Stimulated activated CD4-positive, alpha-beta T cell treated with anti-CD3 and anti-CD28 coated beads, Interleukin-1b, Interleukin-23, amount 100 ng/mL, for 48 hours (primary cell): ENCODE data around the gene UNC45B.
A peak's percentile ranks its signal among the peaks of the same experiment; 100 is the strongest.
"Not testable (repeated sequence)": the region's sequence is repeated elsewhere in the genome, so short reads cannot be mapped to it uniquely, and the experiment has no call there.

Experiments
- DNase-seq: peaks from one replicate; pipeline ENCODE4 v3.0.0-alpha.2; 2020

The UNC45B gene

DNA sequence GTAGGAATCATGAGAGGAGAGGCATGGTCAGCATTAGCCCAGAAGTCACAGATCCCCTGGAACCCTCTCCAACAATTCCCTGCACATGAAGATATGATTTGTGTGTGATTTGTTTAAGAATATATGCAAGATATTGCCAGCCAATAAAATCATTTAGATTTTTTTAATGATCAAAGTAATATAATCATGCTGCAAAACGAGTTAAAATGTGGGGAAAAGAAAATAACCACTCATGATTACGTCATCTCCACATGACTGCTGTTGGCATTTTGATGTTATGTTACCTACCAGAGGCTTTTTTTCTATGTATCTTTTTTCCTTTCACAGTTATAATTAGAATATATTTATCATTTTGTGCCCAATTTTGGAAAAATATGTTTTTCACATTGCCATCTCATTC, 24.2 kb downstream of the UNC45B start:
- no peak for DNase-seq

DNA sequence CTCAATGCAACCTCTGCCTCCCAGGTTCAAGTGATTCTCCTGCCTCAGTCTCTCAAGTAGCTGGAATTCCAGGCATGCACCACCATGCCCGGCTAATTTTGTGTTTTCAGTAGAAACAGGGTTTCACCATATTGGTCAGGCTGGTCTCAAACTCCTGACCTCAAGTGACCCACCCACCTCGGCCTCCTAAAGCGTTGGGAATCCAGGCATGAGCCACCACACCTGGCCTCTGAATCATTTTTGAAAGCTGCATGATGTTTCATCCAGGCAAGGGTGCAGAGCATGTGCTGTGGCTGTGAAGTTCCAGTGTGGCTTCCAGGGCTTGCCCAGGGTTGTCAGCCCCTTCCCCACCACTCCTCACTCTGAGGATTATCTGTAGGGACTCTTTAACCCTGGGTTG, 24.7 kb downstream of the UNC45B start:
- DNase-seq = not testable (repeated sequence)

DNA sequence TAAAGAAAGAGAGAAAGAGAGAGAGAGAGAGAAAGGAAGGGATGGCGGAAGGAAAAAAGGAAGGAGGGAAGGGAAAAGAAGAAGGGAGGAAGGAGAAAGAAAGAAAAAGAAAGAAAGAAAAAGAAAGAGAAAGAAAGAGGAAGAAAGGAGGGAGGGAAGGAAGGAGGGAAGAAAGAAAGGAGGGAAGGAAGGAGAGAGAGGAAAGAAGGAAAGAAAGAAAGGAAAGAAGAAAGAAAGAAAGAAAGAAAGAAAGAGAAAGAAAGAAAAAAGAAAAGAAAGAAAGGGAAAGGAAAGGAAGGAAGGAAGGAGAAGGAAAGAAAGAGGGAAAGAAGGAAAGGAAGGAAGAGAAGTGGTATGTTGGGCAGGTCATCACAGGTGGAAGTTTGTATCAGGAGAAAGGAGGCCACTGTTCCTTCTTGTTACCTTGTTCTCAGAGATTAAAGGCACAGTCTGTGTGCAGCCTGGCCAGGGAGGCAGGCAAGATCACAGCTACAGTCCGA, 27.3 kb downstream of the UNC45B start:
- no peak for DNase-seq

DNA sequence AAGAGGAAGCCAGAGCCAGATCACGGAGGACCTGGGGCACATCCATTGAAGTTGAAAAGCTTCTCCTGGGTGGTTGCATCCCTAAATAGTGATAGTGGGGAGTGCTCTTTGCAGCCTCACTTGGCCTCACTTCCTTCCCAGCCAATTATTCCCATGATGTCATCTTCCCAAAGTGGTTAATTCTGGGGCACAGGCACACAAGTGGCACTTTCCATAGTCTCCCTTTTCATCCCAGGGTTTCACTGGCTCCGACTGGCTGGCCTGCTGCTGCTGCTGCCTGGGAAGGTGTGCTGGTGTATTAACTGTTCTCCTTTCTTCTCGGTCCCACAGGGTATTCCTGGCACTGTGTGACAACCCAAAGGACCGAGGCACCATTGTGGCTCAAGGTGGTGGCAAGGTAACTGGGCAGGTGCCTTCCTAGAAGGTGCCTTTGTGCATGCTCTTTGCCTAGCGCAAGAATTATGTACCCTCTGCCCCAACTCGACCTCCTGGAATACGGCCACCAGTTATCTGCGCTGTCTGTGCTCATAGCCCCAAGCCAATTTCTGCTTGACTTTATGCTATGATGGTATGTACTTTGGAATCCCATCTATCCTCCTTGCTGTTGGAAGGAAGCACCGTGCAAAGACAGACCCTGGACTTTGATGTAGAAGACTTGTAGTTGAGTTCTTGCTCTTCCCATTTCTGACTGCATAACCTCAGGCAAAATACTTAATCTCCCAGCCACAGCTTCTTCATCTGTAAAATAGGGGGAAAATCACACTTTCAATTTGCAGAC, 28.2 kb downstream of the UNC45B start:
- no peak for DNase-seq

DNA sequence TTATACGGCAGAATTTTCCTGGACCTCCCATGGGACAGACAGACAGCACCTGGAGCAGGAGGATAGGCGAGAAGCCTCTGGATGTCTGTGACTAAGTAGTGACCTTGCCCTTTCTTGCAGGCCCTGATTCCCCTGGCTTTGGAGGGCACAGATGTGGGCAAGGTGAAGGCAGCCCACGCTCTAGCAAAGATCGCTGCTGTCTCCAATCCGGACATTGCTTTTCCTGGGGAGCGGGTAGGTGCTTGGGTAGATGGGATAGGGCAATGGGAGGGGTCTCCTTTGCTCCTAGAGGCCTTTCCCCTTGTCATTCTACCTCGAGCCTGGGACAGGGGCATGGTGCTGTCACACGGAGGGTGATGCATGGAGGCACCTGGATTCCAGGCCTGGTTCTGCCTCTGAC, 29.3 kb downstream of the UNC45B start:
- DNase-seq = no peak

DNA sequence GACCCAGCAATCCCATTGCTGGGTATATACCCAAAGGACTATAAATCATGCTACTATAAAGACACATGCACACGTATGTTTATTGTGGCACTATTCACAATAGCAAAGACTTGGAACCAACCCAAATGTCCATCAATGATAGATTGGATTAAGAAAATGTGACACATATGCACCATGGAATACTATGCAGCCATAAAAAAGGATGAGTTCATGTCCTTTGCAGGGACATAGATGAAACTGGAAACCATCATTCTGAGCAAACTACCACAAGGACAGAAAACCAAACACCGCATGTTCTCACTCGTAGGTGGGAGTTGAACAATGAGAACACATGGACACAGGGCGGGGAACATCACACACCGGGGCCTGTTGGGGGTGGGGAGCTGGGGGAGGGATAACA, 31.8 kb downstream of the UNC45B start:
- DNase-seq = not testable (repeated sequence)

DNA sequence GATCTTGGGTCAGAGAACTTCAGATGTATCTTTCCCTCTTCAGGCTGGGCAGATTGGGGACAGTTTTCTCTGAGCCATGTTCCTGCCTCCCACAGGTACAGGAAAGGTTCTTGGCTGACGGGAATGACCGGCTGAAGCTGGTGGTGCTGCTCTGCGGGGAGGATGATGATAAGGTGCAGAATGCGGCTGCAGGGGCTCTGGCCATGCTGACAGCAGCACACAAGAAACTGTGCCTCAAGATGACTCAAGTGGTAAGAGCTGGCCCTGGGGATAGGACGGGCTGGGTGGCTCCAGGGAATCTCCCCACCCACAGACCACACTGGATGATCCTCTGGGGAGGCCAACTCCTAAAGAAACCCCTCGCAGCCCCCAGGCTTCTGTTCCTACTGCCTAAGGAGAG, 35.7 kb downstream of the UNC45B start:
- no peak for DNase-seq

DNA sequence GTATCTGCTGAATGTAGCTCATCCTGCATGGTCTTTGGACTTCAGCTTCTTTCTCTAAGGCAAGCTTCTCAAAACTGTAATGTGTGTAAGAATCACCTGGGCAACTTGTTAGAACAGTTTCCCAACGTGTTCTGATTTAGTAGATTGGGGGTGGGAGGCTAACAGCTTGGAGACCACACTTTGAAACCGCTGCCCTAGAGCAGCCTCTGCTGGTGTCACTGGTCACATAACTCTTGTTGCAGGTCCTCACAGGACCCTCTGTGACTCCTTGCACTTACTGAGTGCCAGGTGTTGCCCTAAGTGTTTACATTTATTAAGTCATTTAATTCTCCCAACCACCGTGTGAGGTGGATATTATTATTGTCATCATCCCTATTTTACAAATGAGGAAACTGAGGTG, 36.7 kb downstream of the UNC45B start:
- DNase-seq = no peak

DNA sequence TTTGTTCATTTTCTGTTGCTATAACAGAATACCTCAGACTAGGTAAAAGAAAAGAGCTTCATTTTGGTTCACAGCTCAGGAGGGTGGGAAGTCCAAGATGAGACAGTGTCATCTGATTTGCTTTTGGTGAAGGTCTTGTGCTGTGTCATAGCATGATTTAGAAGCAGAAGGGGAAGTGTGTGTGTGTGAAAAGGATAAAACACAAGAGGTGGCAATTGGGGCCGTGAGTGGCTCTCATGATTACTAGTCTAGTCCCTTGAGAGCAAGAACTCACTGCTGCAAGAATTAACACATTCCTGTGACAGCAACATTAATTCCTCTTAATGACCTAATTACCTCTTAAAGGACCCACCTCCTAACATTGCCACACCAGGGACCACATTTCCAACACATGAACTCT, 38.2 kb downstream of the UNC45B start:
- DNase-seq = peak; percentile 19

DNA sequence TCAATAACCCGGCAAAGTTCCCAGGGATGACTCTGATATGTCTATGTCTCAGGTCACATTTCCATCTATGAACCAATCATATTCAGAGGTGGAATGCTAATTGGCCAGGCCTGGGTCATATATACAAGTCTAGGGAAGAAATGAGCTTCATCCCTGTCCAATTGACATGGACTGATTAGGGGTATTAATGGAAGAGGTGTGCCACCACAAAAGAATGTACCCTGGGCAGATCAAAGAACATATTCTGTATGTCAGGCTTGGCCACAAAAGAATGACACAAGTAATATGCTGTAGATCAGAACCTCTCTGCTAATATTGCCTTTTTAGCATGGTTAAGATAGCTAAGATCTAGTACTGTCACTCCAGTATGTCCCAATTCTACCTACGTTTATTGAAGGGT, 39.9 kb downstream of the UNC45B start:
- DNase-seq = no peak

DNA sequence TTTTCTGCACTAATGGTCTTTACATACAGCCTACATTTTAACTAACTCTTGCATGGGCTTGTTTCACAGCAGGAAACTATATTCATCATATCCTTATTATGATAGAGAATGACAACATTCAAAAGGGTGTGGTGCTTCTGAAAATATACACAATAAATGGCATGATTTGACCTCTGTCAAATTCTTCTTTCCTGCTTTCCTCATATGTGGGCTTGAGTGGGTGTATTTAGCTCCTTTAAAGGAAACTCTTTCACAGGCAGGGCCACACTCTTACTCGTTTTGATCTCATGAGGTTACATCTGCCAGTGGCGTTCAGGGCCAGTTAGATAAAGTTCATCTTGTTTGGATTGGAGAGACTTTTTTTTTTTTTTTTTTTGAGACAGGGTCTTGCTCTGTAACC, 40.5 kb downstream of the UNC45B start:
- no peak for DNase-seq

DNA sequence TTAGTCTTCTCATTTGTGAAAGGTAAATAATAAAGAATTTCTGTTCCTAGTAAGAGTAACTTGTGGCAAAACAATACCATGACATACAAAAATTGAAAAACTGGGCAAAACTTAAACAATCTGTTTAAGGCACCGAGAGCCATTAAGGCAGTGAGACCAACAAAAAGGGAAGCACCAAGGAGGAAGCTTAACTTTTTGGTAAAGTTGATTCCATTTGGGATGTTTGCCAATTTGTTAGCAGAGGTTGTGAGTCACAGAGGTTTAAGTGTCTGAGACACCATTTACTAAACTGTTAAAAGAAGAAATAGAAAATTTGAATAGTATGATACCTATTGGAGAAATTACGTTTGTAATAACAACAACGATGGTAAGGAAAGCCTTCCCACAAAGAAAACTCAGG, 41.7 kb downstream of the UNC45B start:
- DNase-seq = no peak

DNA sequence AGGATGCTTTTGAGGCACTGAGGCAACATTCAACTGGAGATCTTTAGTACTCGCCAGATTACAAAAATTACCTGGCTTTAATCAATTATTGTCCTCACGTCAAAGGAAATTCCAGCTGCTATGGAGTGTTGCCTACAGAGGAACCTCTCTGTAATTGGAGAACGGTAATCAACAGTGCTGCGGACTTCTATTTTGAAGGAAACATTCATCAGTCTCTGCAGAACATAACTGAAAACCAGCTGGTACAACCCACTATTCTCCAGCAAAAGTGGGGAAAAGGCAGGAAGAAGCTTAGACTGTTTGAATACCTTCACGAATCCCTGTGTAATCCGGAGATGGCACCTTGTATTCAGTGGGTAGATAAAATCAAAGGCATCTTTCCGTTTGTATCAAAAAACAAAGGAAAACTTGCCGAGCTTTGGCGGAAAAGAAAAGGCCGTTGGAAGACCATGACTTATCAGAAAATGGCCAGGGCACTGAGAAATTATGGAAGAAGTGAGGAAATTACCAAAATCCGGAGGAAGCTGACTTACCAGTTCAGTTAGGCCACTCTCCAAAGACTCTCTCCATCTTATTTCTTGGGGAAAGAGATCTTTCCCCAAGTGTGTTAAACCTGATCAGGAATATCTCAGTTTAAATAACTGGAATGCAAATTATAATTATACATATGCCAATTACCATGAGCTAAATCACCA, 43.5 kb downstream of the UNC45B start:
- DNase-seq = no peak

DNA sequence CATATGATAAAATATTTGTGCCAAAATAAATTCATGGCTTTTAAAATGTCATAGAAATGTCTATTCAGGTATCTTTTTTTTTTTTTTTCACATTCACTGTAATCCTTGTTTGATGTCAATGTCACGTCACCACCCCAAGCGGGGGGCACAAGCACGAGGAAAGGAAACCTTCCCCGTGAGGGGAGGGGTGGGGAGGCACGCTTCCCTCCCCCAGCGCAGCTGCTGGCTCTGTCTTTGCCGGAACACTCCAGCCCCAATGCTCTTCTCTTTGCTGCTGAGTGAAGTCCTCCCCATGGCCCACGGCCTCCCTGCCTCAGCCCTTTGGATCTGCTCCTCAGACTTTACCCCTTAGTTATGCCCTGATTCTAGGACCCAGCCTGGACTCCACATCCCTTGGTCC, 45.1 kb downstream of the UNC45B start:
- DNase-seq = no peak

DNA sequence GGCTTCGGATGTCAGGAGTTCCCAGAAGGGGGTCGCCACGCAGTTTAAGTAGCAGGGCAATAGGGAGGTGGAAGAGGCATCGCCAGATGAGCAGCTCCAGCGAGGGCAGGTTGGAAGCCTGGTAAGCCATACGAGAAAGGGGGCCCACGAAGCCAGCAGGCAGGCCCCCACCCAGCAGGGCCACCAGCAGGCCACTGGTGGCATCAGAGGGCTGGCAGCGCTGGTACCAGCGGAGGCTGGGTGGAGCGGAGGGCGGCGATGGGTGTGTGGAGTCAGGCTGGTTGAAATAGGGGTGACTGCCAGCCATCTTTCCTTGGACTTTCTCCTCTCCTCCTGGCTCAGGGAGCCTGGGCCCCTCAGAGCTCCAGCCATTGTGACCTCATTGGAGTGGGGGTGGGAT, 46.4 kb downstream of the UNC45B start, which contains the start of gene SLC35G3:
SLC35G3 (minus strand) TSS at position 393 of the 400 bp plus-strand sequence; CDS start at position 307, 86 bp downstream.
- DNase-seq = not testable (repeated sequence)

DNA sequence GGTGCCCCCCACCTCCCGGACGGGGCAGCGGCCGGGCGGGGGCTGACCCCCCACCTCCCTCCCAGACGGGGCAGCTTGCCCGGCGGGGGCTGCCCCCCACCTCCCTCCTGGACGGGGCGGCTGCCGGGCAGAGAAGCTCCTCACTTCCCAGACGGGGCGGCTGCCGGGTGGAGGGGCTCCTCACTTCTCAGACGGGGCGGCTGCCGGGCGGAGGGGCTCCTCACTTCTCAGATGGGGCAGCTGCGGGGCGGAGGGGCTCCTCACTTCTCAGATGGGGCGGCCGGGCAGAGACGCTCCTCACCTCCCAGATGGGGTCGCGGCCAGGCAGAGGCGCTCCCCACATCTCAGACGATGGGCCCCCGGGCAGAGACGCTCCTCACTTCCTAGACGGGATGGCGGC, 47.4 kb downstream of the UNC45B start:
- DNase-seq = not testable (repeated sequence)

DNA sequence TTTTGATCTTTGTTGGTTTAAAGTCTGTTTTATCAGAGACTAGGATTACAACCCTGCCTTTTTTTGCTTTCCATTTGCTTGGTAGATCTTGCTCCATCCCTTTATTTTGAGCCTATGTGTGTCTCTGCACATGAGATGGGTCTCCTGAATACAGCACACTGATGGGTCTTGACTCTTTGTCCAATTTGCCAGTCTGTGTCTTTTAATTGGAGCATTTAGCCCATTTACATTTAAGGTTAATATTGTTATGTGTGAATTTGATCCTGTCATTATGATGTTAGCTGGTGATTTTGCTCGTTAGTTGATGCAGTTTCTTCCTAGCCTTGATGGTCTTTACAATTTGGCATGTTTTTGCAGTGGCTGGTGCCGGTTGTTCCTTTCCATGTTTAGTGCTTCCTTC, 55.0 kb downstream of the UNC45B start:
- DNase-seq = not testable (repeated sequence)

DNA sequence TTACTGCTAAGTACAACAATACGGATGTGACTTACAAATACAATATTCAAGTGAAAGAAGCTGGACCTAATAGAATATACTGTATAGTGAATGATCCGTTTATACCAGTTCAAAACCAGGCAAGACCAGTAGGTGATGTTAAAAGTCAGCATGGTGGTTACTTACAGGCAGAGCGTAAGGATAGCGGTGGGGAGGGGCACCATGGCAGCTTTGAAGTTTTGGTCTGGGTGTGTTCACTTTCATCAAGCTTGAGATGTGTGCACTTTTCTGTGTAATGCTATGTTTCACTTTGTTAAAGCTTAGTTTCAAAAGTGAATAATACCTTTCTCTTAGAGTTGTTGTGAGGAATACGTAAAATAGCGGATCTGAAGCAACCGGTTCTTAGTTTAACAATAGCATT, 63.1 kb downstream of the UNC45B start:
- peak; percentile 28 for DNase-seq

DNA sequence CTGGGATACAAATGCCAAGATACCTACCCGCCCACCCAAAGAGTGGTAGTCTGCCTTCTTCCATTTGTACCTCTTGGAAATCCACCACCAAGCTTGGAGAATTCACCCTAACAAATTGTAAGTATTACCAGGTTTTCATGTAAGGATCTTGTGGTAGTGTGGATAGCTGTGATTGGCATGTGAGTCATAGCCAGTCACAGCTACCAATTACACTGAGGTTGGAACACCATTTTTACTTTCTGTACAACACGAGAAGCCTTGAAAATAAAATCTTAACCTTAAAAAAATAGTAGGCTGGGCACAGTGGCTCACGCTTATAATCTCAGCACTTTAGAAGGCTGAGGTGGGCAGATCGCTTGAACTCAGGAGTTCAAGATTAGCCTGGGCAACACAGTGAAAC, 65.1 kb downstream of the UNC45B start:
- DNase-seq = no peak

DNA sequence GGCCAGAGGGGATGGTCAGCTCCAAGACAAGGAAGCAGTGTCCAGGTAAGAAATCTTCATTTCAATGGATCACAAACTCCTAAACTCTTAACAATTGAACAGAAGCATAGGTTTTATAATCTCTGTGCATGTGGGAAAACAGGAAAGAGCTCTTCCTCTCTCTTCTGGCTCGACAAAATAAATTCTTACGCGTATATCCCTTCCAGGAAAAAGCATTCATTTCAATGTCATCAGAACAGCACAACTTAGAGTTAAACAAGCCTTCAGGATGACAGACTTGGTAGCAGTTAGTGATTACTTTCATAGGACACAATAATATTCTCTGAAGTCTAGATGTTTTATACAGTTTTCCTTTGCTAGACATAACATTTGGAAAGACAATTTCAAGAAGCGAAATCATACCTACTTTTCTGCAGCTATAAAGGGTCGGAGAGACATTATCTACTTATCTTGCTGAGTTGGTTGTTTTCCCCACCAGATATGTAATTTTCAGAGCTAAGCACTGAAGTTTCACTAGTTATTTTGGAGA, 65.9 kb downstream of the UNC45B start:
- DNase-seq = no peak

DNA sequence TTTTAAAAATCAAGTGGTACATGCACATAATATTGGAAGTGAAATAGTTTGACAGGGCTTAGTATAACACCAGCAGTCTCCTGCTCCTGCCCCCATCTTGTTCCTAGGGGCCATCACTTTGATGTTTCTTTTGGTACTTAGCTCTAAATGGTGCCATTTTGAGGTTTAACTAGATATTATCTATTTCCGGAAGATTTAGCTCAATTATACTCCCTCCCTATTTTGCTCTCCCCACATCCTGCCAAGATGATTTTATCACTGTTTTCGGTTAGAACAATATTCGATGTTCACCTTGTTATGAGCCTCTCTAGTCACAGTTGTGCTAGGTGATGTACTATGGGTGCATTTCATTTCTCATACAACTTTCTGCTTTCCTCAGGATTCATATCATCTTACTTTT, 66.6 kb downstream of the UNC45B start:
- no peak for DNase-seq

DNA sequence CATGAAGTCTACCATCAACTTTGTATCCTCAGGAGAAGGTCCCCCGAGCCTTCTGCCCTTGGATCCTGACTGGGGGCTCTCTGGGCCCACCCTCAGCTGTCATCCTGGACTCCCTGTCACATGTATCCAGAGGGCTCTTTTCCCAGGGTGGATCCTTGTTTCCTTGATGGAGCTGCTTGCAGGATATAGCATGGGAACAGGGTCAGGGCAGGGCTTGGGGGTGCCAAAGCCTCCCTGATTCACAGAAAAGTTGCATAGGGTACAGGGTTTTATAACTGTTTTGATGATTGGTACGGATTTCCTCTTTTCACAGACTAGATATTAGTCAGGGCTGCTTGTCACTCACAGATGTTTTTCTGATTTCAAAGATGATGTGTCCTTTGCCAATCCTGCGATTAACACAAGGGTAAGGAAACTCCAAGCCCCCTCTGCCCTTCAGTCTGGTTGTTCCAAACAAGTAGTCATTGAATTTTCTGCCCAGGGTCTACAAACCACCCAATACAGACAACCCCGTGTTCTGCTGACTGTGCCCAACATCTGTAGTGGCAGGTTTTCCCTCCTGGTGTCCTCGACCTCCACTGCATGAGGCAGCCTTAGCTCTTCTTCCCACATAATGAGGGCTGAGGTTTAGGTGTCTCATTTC, 67.1 kb downstream of the UNC45B start:
- peak; percentile 22 for DNase-seq

DNA sequence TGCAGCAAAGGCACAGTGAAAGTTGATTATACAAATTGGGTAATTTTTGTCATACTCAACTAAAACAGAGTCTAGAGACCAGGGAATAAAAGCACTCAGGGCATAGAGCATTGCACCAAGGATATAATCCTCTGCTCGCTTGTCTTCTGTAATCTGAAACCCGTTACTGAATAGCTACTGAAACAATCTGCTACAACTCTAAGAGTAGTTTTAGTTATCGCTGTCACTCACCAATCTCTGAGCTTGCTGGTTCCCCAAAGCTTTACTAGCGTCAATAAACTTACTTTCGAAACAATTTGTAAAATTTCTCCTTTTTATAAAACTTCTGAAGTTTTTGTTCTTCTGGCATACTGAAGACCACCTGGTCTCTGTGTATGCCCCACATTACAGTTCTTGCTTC, 69.5 kb downstream of the UNC45B start:
- DNase-seq = no peak

DNA sequence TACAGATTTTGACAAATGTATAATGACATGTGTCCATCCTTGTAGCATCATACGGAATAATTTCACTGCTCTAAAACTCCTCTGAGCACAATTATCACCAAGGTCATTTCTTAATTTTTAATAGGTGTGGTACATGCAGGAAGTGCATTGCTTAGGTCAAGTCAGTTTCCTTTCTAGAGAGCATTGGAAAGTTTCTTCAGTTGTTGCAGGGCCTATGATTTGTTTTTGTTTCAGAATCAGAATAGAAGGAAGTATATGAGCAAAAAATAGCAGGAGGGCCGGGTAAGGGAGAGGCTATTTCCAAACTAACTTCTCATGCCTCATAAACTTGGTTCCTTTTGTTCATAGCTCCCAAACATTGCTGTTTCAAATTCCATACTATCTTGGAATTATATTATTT, 71.3 kb downstream of the UNC45B start:
- no peak for DNase-seq
